HUES64 (cell line): Measurements from ENCODE around the gene EWSR1.
"Not testable (repeated sequence)": the region's sequence is repeated elsewhere in the genome, so short reads cannot be mapped to it uniquely, and the experiment has no call there.

Experiments used
- H3K27ac ChIP-seq: 2 replicates; pipeline ENCODE4 v1.7.0; 2013; ENCODE audit warnings: low read depth, low read length, inconsistent platforms
- H3K27me3 ChIP-seq: 2 replicates; pipeline ENCODE4 v1.6.1; 2013; ENCODE audit warnings: mild to moderate bottlenecking, low read length; ENCODE audit not compliant: insufficient read depth
- H3K36me3 ChIP-seq: 2 replicates; pipeline ENCODE4 v1.6.1; 2013; ENCODE audit warnings: mild to moderate bottlenecking, low read length; ENCODE audit not compliant: insufficient read depth
- H3K4me1 ChIP-seq: 2 replicates; pipeline ENCODE4 v1.6.1; 2013; ENCODE audit warnings: mild to moderate bottlenecking, low read length, moderate library complexity; ENCODE audit not compliant: insufficient read depth
- H3K4me3 ChIP-seq: 2 replicates; pipeline ENCODE4 v1.5.1; 2013; ENCODE audit warnings: mild to moderate bottlenecking, low read length, moderate library complexity
- H3K9ac ChIP-seq: 2 replicates; pipeline ENCODE4 v1.6.1; 2013; ENCODE audit warnings: mild to moderate bottlenecking, low read depth, low read length
- H3K9me3 ChIP-seq: 2 replicates; pipeline ENCODE4 v1.6.1; 2013; ENCODE audit warnings: low read depth, low read length; ENCODE audit not compliant: insufficient read depth
- WGBS: fragments of 150-250, 120-280 bp; methylation state at CpG from one replicate; pipeline ENCODE4 v1.1.7; 2013; ENCODE audit warnings: missing lambda C conversion rate; 5-methylcytosine and 5-hydroxymethylcytosine counted together

EWSR1 gene

DNA sequence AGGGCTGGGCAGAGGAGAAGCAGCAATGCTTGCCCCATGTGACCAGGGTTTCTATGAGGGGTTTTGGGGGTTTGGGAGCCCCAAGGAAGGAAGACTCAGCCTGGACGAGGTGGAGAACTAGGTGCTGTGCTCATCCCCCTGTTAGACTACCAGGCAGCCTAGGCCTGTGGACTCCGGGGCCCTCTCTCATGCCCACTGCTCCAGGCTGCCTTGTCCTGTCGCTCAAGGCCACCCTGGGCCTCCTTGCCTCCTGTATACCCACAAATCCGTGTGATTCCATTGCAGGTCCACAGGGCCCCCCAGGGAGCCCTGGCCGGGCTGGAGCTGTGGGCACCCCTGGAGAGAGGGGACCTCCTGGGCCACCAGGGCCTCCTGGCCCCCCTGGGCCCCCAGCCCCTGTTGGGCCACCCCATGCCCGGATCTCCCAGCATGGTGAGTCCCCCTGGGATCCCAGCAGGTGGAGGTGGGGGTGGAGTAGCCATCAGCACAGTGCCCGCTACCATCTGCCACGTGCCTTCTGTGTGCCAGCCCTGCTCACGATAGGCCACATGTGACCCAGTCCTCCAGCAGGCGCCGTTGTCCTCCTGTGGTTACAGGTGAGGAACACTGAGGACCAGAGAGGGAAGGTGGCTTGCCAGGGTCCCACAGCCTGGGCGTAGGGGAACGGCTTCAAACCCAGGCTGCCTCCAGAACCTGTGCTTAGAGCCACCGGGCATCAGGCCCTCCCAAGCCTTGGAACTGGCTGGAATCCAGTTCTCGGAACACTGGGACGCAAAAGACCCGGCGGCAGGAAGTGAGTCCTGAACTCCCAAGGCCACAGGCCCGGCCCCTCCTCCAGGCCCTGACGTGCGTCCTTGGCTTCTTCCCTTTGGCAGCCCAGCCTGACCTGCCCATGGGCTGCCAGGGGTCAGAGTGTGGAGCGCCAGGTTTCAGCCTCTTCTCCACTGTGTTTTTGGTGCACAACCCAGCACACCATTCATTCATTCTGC is 35.8 kb upstream of the EWSR1 start:
- H3K4me3 ChIP-seq = no peak overlapping the region
- no peaks in the 10 kb centered on the region for H3K36me3 ChIP-seq
- no peaks in the 10 kb centered on the region for H3K27me3 ChIP-seq
- WGBS = 86% methylated on average over 22 of the region's 22 CpGs
- peaks cover 5% of the 10 kb centered on the region; the same call in 1 of the 2 replicates for H3K9me3 ChIP-seq
- no peak overlapping the region for H3K27ac ChIP-seq
- no peaks in the 10 kb centered on the region for H3K4me1 ChIP-seq
- H3K9ac ChIP-seq = no peak overlapping the region

DNA sequence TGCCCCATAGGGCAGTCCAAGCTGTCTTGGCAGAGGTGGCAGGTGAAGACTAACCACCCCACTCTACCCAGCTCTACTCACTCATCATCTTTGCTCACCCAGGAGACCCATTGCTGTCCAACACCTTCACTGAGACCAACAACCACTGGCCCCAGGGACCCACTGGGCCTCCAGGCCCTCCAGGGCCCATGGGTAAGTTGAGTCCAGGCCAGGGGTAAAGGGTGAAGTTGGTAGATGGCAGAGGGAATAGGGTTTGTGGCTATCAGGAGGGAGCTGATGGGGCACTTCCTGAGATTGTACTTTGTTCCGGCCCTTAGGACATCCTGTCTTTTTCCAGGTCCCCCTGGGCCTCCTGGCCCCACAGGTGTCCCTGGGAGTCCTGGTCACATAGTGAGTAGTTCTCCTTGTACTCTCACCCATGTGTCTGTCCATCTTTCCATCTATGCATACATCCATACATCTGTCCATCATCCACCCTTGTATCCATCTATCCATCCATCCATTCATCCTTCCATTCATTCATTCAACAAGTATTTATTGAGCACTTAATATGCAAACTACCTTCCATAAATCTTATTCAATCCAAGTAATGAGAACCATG is 34.7 kb upstream of the EWSR1 start:
- no peak overlapping the region for H3K27ac ChIP-seq
- H3K4me3 ChIP-seq = no peak overlapping the region
- WGBS = 97% methylated on average over 1 of the region's 1 CpG
- no peaks in the 10 kb centered on the region for H3K36me3 ChIP-seq
- H3K27me3 ChIP-seq = no peaks in the 10 kb centered on the region
- peaks cover 5% of the 10 kb centered on the region; the same call in 1 of the 2 replicates for H3K9me3 ChIP-seq
- H3K9ac ChIP-seq = no peak overlapping the region
- H3K4me1 ChIP-seq = no peaks in the 10 kb centered on the region

DNA sequence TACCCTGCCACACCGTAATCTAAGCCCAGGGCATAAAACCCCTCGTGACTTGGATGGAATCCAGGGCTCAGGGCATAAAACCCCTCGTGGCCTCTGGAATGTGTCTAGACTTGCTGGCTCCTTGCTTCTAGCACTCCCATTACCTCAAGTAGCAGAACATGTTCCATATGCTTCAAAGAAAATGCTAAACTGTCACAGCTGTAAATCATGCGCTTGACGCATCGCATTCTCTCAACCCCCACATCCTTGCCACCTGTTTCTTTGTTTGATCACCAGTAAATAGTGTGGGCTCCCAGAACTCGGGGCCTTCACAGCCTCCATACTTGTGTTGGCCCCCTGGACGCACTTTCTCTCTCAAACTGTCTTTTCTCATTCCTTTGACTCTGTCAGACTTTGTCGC is 27.6 kb upstream of the EWSR1 start:
- not testable (repeated sequence) for H3K4me1 ChIP-seq, H3K27ac ChIP-seq, H3K36me3 ChIP-seq, H3K9ac ChIP-seq, H3K27me3 ChIP-seq, H3K4me3 ChIP-seq
- WGBS = 92% methylated on average over 9 of the region's 9 CpGs
- H3K9me3 ChIP-seq = peaks cover 10% of the 10 kb centered on the region; the same call in 1 of the 2 replicates

DNA sequence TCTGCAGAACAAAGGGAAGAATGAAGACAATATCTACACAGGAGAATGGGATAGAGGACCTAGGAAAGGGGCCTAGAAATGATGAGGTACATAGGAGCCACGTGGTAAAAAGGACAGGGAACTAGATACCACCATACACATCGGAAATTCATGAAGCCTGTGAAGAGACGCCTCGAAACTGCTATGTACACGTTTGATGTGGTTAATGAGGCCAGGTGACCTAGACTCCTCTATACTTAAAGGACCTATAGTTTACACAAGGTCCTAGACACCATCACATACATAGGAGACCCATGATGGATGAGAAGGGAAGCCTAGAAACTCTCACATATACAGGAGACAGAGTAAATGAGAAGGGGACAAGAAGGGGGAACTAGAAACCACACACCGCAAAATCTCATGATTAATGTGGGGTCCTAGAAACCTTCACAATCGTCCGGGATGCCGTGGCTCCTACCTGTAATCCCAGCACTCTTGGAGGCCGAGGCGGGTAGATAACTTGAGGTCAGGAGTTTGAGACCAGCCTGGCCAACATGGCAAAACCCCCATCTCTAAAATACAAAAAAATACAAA is 24.1 kb upstream of the EWSR1 start:
- 92% methylated on average over 11 of the region's 11 CpGs for WGBS
- H3K36me3 ChIP-seq = no peaks in the 10 kb centered on the region
- no peak overlapping the region for H3K9ac ChIP-seq
- no peak overlapping the region for H3K4me3 ChIP-seq
- no peaks in the 10 kb centered on the region for H3K4me1 ChIP-seq
- H3K27me3 ChIP-seq = no peaks in the 10 kb centered on the region
- H3K9me3 ChIP-seq = peaks cover 10% of the 10 kb centered on the region; the same call in 1 of the 2 replicates
- no peak overlapping the region for H3K27ac ChIP-seq

DNA sequence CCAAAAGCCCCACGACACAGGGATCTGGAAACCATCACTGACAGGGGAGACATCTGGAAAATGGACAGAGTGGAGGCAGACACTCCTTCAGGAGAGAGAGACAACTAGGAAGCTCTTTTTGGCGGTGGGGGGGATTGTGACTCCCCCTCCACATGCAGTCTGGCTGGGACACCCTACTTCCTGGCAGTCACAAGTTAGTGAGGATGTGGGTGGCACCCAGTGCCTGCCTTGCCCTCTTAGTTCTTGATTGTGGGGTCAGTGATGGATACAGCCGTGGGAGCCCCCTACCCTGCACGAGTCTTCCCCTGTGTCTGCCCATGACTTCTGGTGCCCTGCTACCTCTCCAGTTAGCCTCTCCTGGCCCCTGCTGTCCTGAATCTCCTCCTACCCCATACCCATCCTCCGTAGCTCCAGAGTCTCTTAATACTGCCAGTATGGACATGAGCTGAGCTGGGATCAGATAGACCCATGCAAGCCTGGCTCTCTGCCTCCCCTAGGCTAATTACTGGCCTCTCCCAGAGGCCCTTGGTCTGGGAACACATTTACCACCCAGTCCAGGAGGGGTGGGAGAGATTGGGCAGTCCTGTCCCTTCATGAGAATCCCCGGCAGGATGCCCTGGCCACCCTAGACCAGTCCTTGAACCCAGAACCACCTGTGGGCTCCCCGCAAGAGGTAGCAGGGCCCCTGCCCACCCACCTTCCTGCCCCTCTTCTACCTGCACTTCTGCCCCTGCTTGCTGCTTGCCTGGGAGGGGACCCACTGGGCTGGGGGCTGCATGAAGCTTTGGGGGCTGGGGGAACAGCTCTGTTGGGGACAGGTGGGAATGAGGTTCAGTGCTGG is 23.1 kb upstream of the EWSR1 start:
- H3K9me3 ChIP-seq = peaks cover 10% of the 10 kb centered on the region; the same call in 1 of the 2 replicates
- H3K4me1 ChIP-seq = no peaks in the 10 kb centered on the region
- H3K9ac ChIP-seq = no peak overlapping the region
- H3K27me3 ChIP-seq = no peaks in the 10 kb centered on the region
- H3K36me3 ChIP-seq = no peaks in the 10 kb centered on the region
- WGBS = 87% methylated on average over 7 of the region's 7 CpGs
- H3K4me3 ChIP-seq = no peak overlapping the region
- no peak overlapping the region for H3K27ac ChIP-seq

DNA sequence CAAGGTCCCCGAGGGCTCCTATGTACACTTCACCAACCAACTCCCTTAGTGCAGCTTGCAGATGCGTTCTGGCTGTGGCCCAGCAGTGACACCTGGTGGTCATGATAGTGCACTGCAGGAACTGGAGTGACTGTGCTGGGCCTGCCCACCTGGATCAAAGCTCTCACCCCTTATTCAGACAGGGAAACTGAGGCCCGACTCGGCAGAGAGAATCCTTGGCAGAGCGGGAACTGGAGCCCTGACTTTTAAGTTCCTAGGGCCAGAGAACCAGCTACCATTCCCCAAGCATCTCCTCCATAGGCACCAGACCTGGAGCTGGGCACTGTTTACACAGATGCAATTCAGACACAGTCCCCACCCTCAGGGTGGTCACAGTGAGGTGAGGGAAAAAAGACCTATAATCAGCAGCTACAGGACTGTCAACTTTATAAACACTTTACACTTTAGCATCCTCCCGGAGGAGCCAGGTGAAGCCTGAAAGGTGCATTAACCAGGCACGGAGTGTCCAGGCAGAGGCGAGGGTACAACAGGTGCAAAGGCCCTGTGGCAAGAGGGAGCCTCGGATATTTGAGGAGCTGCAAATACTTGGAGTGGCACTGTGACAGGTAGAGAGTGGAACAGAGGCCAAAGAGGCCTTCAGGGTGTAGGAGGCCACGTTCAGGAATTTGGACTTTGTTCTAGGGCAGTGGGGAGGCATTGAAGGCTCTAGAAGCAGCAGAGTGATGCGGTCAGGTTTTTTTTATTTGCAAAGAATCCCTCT is 22.3 kb upstream of the EWSR1 start:
- no peaks in the 10 kb centered on the region for H3K4me1 ChIP-seq
- no peaks in the 10 kb centered on the region for H3K36me3 ChIP-seq
- H3K9ac ChIP-seq = no peak overlapping the region
- H3K27ac ChIP-seq = no peak overlapping the region
- 53% methylated on average over 11 of the region's 11 CpGs for WGBS
- peaks cover 10% of the 10 kb centered on the region; the same call in 1 of the 2 replicates for H3K9me3 ChIP-seq
- H3K27me3 ChIP-seq = no peaks in the 10 kb centered on the region
- no peak overlapping the region for H3K4me3 ChIP-seq

DNA sequence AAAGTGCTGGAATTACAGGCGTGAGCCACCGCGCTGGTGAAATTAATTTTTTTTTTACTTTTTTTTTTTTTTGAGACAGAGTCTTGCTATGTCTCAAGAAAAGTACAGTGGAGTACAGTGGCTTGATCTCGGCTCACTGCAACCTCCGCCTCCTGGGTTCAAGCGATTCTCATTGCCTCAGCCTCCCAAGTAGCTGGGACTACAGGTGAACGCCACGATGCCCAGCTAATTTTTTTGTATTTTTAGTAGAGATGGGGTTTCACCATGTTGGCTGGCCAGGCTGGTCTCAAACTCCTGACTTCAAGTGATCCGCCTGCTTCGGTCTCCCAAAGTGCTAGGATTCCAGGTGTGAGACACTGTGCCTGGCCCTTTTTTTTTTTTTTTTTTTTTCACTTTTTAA is 20.2 kb upstream of the EWSR1 start:
- H3K27ac ChIP-seq, H3K4me3 ChIP-seq, H3K9ac ChIP-seq, H3K9me3 ChIP-seq, H3K27me3 ChIP-seq, H3K4me1 ChIP-seq, H3K36me3 ChIP-seq: not testable (repeated sequence)
- WGBS = 96% methylated on average over 9 of the region's 10 CpGs

DNA sequence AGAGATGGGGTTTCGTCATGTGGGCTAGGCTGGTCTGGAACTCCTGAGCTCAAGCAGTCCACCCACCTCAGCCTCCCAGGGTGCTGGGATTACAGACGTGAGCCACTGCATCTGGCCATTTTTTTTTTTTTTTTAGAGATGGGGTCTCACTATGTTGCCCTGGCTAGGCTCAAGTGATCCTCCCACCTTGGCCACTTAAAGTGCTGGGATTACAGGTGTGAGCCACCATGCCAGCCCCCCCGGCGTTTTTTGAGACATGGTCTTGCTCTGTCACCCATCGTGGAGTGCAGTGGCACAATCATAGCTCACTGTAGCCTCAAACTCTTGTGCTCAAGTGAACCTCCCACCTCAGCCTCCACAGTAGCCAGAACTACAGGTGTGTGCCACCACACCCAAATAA is 16.8 kb upstream of the EWSR1 start:
- no peaks in the 10 kb centered on the region for H3K4me1 ChIP-seq
- WGBS = 90% methylated on average over 5 of the region's 5 CpGs
- no peak overlapping the region for H3K9ac ChIP-seq
- no peak overlapping the region for H3K27ac ChIP-seq
- no peaks in the 10 kb centered on the region for H3K27me3 ChIP-seq
- H3K4me3 ChIP-seq = no peak overlapping the region
- no peaks in the 10 kb centered on the region for H3K9me3 ChIP-seq
- H3K36me3 ChIP-seq = no peaks in the 10 kb centered on the region

DNA sequence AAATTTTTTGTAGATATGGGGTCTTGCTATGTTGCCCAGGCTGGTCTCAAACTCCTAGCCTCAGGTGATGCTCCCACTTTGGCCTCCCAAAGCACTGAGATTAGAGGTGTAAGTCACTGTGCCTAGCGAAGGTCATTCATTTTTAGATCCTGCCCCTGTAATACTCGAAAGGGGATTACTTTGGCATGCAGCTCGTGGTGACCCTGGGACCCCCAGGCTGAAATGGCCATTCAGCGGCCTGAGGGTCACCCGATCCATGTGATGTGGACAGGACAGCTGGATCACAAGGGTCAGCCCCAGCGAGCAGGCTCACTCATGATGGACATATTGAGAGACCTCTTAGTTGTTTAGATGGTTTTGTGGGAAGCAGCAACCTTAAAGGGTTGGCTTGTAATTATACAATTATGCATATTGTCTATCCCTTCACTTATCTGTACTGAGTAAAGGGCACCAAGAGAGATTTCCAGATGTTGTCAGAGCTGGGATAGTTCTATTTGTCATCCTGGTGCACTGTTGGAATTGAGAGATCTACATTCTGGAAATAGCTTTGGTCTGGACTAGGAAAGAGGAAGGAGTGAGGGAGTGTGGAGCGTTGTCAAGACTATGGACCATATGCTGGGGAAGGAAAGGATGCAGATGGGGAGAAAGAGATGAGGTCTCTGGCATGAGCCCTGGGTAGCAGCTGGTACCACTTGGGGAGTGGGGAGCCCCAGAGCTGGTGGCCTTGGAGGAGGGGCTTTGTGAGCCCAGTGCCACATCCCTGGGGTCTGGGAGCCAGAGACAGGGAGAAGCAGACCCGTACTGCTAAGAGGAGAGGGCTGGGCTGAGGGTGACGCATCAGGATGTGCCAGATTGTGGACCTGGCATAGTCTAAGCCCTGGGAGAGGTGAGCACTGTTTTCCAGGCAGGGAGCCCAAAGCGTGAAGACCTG is 15.8 kb upstream of the EWSR1 start:
- H3K9me3 ChIP-seq = no peaks in the 10 kb centered on the region
- no peaks in the 10 kb centered on the region for H3K36me3 ChIP-seq
- H3K4me3 ChIP-seq = no peak overlapping the region
- 93% methylated on average over 10 of the region's 10 CpGs for WGBS
- no peak overlapping the region for H3K27ac ChIP-seq
- no peak overlapping the region for H3K9ac ChIP-seq
- no peaks in the 10 kb centered on the region for H3K4me1 ChIP-seq
- H3K27me3 ChIP-seq = no peaks in the 10 kb centered on the region
